GM18907 (cell line): Measurements from ENCODE around the gene PTPN22.

Source experiments
- ATAC-seq: cut with Tn5 transposase; IDR thresholded peaks from one replicate; pipeline ENCODE4 v1.9.1; 2021; ENCODE audit warnings: mild to moderate bottlenecking, moderate library complexity; ENCODE audit not compliant: unreplicated experiment

PTPN22 gene

GRCh38 chr1:113768916-113769600 is 102.5 kb downstream of the PTPN22 start:
- ATAC-seq, result no peak

- no peak for ATAC-seq
Observed at GRCh38 chr1:113765306-113766230, 105.9 kb downstream of the PTPN22 start.
